ENCODE data around the gene HSPA12A. TPM values are rescaled to one million over a fixed set of nuclear protein-coding genes. Genes with fewer than 3 reads are reported as not detected.

HSPA12A gene
- total and polyA plus RNA-seq, 2 of the 13 experiments (the other 11 are each of a cell fraction or from before 2014, with no cell fraction given) = 6.4 to 13.6 TPM

DNA sequence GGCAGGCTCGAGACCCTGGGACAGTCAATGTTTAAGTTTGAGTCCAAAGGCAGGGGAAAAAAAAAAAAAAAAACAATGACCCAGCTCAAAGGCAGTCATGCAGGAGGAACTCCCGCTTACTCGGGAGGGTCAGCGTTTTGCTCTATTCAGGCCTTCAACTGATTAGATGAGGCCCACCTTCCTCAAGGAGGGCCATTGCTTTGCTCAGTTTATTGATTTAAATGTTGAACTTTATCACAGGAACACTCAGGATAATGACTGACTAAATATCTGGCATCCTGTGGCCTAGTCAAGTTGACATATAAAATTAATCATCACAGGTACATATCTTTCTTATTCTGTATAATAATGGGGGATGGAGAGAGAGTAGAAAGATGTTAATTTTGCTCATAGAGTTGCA, 52.6 kb downstream of the HSPA12A start:
- no peak for FAIRE-seq

DNA sequence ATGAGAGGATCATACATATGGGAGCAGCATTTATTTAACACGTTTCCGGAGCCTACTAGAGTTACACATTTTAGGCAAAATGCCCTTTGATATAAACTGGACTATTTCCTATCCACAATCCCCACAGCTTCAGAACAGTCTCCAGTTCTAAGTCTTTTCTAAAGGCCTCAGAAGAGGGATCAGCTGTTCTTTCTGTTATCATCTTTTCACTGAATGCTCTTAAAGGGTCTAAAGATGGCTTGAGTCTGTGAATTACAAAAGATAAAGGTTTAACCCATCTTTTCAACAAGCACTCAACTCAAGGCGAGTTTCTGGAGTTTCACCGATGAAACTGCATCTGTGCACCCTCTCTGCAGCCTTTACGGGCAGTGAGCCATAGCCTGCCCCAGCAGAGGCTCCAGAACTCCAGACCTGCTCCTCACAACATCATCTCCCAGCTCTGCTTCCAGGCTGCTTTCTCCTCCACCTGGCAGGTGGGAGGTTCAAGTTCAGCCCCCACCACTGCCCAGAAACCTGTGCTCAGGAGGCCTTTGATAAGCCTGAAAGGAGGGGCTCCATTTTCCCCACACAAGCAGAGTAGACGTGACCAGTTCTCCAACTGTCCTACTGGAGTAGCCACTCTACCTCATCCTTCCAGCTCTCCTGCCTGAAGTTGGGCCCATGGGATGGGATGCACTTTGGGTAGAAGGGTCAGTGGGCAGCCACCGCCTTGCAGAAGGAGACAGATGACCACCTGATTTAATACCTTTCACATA, 53.4 kb downstream of the HSPA12A start:
- ChIA-PET POLR2A (no interaction called here), CTCF (ENCODE audit: low intra/inter-chr PET ratio, low total read pairs) (no interaction called here)
- TF ChIP-seq ZNF260 (CRISPR knock-in tag; IDR thresholded peaks at IDR 0.05; ENCODE audit: borderline replicate concordance, low read depth) (no peak), ZSCAN20 (CRISPR knock-in tag; IDR thresholded peaks at IDR 0.05; ENCODE audit: borderline replicate concordance) (no peak), ZNF367 (CRISPR knock-in tag; IDR thresholded peaks at IDR 0.05; ENCODE audit: borderline replicate concordance) (no peak), CREM (IDR thresholded peaks at IDR 0.05) (no peak), CREM (CRISPR knock-in tag; IDR thresholded peaks at IDR 0.05) (no peak), HNF4G (IDR thresholded peaks at IDR 0.05; ENCODE audit: borderline replicate concordance, low read depth, low read length) (no peak), HNF4G (CRISPR knock-in tag; IDR thresholded peaks at IDR 0.05; ENCODE audit: borderline replicate concordance, low read depth) (no peak), BRCA1 (CRISPR knock-in tag; IDR thresholded peaks at IDR 0.05) (no peak), DNMT3B (CRISPR knock-in tag; conservative IDR thresholded peaks at IDR 0.05) (no peak)
- TF ChIP-seq, protein P1, sequence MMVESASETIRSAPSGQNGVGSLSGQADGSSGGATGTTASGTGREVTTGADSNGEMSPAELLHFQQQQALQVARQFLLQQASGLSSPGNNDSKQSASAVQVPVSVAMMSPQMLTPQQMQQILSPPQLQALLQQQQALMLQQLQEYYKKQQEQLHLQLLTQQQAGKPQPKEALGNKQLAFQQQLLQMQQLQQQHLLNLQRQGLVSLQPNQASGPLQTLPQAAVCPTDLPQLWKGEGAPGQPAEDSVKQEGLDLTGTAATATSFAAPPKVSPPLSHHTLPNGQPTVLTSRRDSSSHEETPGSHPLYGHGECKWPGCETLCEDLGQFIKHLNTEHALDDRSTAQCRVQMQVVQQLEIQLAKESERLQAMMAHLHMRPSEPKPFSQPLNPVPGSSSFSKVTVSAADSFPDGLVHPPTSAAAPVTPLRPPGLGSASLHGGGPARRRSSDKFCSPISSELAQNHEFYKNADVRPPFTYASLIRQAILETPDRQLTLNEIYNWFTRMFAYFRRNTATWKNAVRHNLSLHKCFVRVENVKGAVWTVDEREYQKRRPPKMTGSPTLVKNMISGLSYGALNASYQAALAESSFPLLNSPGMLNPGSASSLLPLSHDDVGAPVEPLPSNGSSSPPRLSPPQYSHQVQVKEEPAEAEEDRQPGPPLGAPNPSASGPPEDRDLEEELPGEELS (CRISPR knock-in tag; IDR thresholded peaks at IDR 0.05) = no peak
- intact Hi-C loops (cut with micrococcal nuclease; ENCODE audit: unreplicated experiment) = no loop called here
- no peaks in the 10 kb centered on the region for H3K79me2 ChIP-seq (ENCODE audit: insufficient read depth, low read length)
- H3K4me2 ChIP-seq (ENCODE audit: low read depth, low read length) = no peak overlapping the region
- H3K9me3 ChIP-seq (ENCODE audit: low read length) = no peaks in the 10 kb centered on the region
- no peaks in the 10 kb centered on the region for H4K20me1 ChIP-seq (ENCODE audit: insufficient read depth, low read length)
- DNase-seq (ENCODE audit: low spot score) (no peak), FAIRE-seq (no peak), ATAC-seq (no peak)
- peaks cover 9% of the 10 kb centered on the region for H3K4me1 ChIP-seq (ENCODE audit: insufficient read depth, low read length)
- H3K36me3 ChIP-seq (replicated peaks in 1 of 2; ENCODE audit: control insufficient read depth in 1 of 2, insufficient read depth in 2 of 2, low read length in 2 of 2) = peaks cover 0 to 3% of the 10 kb centered on the region in 2 experiments; a peak in 1 of 5 replicates
- no peak overlapping the region for H3K27ac ChIP-seq (ENCODE audit: extremely low read length, insufficient read depth, low read length)
- no peaks in the 10 kb centered on the region for H3K27me3 ChIP-seq (ENCODE audit: control insufficient read depth in 1 of 2, insufficient read depth in 2 of 2, low read length in 2 of 2)
- H2AFZ ChIP-seq (ENCODE audit: low read length) = no peak overlapping the region
- H3K9ac ChIP-seq (ENCODE audit: insufficient read depth, low read depth, low read length) = no peak overlapping the region
- H3K4me3 ChIP-seq (replicated peaks in 1 of 3; ENCODE audit: insufficient read depth in 1 of 3, low read depth in 2 of 3, low read length in 3 of 3) = no peak overlapping the region
- BruUV-seq (replicated peaks) = no TSS peak
- 85% methylated on average over 6 of the region's 7 CpGs for WGBS (ENCODE audit: low lambda C conversion rate)
- in situ Hi-C loops (cut with HindIII; ENCODE audit: extremely low pct_ligation_motif_present, low pct_unique_long_range_greater_than_20kb) = loop anchor here (5.0 kb wide), 1 partner anchor 93 kb away; no protein-coding TSS in a partner anchor

More for the DNA sequence above, 52.6 kb downstream of the HSPA12A start:
- intact Hi-C loops (cut with micrococcal nuclease; ENCODE audit: unreplicated experiment) (loop anchor here (5.0 kb wide), 1 partner anchor 53 kb away; the partner anchor contains the start of gene HSPA12A), in situ Hi-C loops (cut with HindIII; ENCODE audit: extremely low pct_ligation_motif_present, low pct_unique_long_range_greater_than_20kb) (loop anchor here (5.0 kb wide), 1 partner anchor 93 kb away; no protein-coding TSS in a partner anchor)
- no peak for DNase-seq (ENCODE audit: low spot score)
- Histone ChIP-seq H3K9ac (ENCODE audit: insufficient read depth, low read depth, low read length) (no peak overlapping the region), H3K79me2 (ENCODE audit: insufficient read depth, low read length) (no peaks in the 10 kb centered on the region), H3K4me3 (replicated peaks in 1 of 3; ENCODE audit: insufficient read depth in 1 of 3, low read depth in 2 of 3, low read length in 3 of 3) (no peak overlapping the region), H4K20me1 (ENCODE audit: insufficient read depth, low read length) (no peaks in the 10 kb centered on the region), H3K9me3 (ENCODE audit: low read length) (no peaks in the 10 kb centered on the region), H3K4me1 (ENCODE audit: insufficient read depth, low read length) (peaks cover 17% of the 10 kb centered on the region), H3K36me3 (replicated peaks in 1 of 2; ENCODE audit: control insufficient read depth in 1 of 2, insufficient read depth in 2 of 2, low read length in 2 of 2) (peaks cover 0 to 3% of the 10 kb centered on the region in 2 experiments; a peak in 1 of 5 replicates), H3K4me2 (ENCODE audit: low read depth, low read length) (no peak overlapping the region), H3K27ac (ENCODE audit: extremely low read length, insufficient read depth, low read length) (no peak overlapping the region), H2AFZ (ENCODE audit: low read length) (no peak overlapping the region), H3K27me3 (ENCODE audit: control insufficient read depth in 1 of 2, insufficient read depth in 2 of 2, low read length in 2 of 2) (no peaks in the 10 kb centered on the region)
- ChIA-PET CTCF (ENCODE audit: low intra/inter-chr PET ratio, low total read pairs) (interaction anchor here (1.7 kb wide), 1 partner anchor 99 kb away, joined by 12 read pairs; no protein-coding TSS in a partner anchor), POLR2A (no interaction called here)
- ATAC-seq = no peak
- 80% methylated on average over 4 of the region's 4 CpGs for WGBS (ENCODE audit: low lambda C conversion rate)
- no TSS peak for BruUV-seq (replicated peaks)
- TF ChIP-seq HDAC1 (CRISPR knock-in tag; IDR thresholded peaks at IDR 0.05) = no peak
- TF ChIP-seq HNRNPL (IDR thresholded peaks at IDR 0.05; ENCODE audit: low read depth, low read length) = no peak
- TF ChIP-seq SATB2 (CRISPR knock-in tag; IDR thresholded peaks at IDR 0.05) = no peak
- TF ChIP-seq RBFOX2 (IDR thresholded peaks at IDR 0.05; ENCODE audit: low read depth, low read length) = no peak
- TF ChIP-seq KDM5B (CRISPR knock-in tag; IDR thresholded peaks at IDR 0.05; ENCODE audit: borderline replicate concordance) = no peak
- TF ChIP-seq, protein P2, sequence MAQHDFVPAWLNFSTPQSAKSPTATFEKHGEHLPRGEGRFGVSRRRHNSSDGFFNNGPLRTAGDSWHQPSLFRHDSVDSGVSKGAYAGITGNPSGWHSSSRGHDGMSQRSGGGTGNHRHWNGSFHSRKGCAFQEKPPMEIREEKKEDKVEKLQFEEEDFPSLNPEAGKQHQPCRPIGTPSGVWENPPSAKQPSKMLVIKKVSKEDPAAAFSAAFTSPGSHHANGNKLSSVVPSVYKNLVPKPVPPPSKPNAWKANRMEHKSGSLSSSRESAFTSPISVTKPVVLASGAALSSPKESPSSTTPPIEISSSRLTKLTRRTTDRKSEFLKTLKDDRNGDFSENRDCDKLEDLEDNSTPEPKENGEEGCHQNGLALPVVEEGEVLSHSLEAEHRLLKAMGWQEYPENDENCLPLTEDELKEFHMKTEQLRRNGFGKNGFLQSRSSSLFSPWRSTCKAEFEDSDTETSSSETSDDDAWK (CRISPR knock-in tag; IDR thresholded peaks at IDR 0.05) = no peak
- no peak for TF ChIP-seq ZNF180 (CRISPR knock-in tag; IDR thresholded peaks at IDR 0.05; ENCODE audit: borderline replicate concordance, low read depth)
